DMS 273 (cell line): ENCODE measurements around the gene GRAMD2B.

Experiments used
- DNase-seq: peaks from one replicate; lab custom pipeline; 2025; ENCODE audit not compliant: unreplicated experiment; lab: John Stamatoyannopoulos, UW

GRAMD2B gene

DNA sequence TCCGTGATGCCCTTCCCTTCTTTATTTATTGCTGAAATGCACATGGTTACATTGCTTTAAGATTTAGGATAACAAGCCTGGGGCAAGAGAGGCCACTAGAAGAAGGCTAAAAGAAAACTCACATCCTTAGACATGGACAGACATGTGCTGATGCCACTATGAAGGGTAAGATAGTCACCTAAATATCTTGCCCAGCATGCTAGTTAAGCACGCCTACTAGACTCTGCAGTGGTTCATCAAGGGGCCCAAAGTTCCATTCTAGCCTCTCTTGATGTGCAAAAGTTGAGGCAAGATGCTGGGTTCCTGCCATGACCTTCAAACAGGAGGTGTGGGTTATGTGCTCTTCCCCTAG is 49.3 kb downstream of the GRAMD2B start:
- DNase-seq = no peak

- no peak for DNase-seq
These were observed 54.3 kb downstream of the GRAMD2B start for GRCh38 chr5:126477294-126478117.

- DNase-seq = no peak
These were observed 56.6 kb downstream of the GRAMD2B start for GRCh38 chr5:126479810-126480209.

GRCh38 chr5:126480824-126481223 is 57.6 kb downstream of the GRAMD2B start:
- DNase-seq = no peak

DNA sequence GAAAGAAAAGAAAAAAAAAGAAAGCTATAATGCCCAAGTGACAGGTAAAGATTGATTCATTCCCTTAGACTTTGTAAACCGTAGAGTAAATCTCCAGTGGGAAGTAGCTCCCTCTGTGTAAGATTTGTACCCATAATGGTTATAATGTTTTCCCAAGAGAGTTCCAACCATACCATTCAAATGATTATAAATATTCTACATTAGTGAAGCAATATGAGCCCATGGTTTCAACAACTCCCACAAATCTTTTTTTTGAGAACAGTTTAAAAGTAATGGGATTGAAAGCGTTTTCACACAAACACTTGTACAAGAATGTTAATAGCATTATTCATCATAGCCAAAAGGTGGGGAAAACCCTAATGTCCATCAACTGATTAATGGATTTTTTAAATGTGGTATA is 58.0 kb downstream of the GRAMD2B start:
- no peak for DNase-seq

GRCh38 chr5:126482591-126482990 is 59.4 kb downstream of the GRAMD2B start:
- DNase-seq = peak; percentile 16

GRCh38 chr5:126483156-126483555 is 59.9 kb downstream of the GRAMD2B start:
- peak; percentile 54 for DNase-seq

GRCh38 chr5:126484253-126484652 is 61.0 kb downstream of the GRAMD2B start:
- no peak for DNase-seq

- DNase-seq = no peak
These were observed 63.1 kb downstream of the GRAMD2B start for GRCh38 chr5:126486332-126486731.

GRCh38 chr5:126487596-126487995 is 64.4 kb downstream of the GRAMD2B start:
- DNase-seq = no peak

GRCh38 chr5:126488443-126489065 is 65.3 kb downstream of the GRAMD2B start:
- DNase-seq = peak; percentile 40

- DNase-seq = peak; percentile 20
These were observed 67.1 kb downstream of the GRAMD2B start for GRCh38 chr5:126490167-126490940.

- DNase-seq = peak; percentile 36
These were observed 69.7 kb downstream of the GRAMD2B start for GRCh38 chr5:126492939-126493338.

- DNase-seq = no peak
These were observed 71.2 kb downstream of the GRAMD2B start for GRCh38 chr5:126494393-126494792.

GRCh38 chr5:126497506-126497905 is 74.3 kb downstream of the GRAMD2B start:
- DNase-seq = peak; percentile 46

DNA sequence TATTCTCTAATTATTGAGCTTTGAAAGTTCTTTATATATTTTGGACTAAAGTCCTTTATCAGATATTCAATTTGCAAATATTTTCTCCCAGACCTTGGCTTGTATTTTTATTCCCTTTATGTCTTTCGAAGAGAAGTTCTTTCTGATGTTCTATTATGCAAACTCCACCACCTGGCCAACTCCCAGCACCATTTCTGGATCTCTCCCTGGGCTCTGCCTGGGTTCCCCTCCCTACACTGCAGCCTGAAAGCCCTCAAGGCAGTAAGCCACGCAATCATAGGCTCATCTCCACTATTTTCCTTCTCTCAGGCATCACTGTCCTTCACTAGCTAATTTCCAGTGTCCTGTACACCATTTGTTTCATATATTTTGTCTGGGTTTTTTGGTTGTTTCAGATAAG is 76.1 kb downstream of the GRAMD2B start:
- no peak for DNase-seq

DNA sequence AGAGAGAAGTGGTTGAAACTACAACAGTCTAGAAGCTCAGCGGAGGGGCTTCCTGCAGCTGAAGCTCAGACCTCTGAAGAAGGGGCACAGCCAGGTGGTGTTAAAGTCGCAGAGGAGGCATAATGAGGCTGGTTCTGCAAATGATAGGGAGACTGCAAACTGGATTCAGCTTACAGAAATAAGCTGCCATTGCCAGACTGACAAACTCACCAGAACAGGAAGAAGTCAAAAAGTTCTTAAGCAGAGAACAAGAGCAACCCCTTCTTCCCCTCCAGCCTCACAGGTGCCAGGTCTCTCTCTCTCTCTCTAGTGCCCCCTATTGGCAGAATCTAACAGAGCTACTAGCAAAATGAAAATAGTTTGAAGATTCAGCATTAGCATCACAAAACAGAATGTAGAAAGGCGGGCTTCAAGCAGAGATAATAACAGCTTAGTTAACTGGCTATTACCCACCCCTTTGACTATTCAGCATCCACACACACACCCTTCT is 76.7 kb downstream of the GRAMD2B start:
- DNase-seq = peak; percentile 61

- no peak for DNase-seq
These were observed 78.2 kb downstream of the GRAMD2B start for GRCh38 chr5:126501448-126501847.

DNA sequence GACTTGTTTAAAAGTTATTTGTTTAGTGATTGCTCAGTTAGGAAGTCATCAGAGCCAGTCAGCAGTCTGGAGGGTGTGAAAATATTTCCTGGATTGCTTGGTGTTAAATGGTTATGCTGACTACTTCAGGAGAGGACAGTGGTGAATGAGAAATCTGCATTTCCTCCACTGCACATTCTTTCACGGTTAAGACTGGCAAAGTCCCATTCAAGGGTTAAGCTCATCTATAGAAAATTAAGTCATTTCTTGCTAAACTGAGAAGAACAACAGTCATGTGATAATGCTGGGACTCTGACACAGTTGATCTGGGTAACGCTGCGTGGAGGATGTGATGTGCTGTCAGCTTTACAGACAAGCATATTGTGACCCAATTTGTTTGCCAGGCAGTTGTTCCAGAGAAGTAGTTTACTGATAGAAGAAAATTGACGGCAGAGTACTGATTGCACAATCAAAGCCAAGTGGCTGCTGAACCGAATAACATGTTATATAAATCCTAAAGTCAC is 80.4 kb downstream of the GRAMD2B start:
- no peak for DNase-seq

DNA sequence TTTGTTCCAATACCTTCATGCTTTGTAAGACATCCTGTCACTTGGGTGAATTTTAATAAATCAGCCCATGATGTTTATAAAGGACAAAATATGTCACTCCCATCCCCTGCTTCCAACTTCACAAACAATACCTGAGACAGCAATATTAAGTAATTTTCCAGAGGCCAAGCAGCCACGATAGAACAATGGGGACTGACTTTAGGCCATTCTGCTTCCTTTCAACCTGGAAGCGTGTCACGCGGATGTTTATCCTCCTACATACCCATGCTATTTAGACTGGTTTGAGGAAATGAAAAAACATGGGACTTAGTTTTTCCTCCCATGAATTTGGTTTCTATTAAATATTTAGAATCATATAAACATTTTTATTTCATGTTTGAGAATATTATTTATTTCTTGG is 82.9 kb downstream of the GRAMD2B start:
- DNase-seq = no peak

DNA sequence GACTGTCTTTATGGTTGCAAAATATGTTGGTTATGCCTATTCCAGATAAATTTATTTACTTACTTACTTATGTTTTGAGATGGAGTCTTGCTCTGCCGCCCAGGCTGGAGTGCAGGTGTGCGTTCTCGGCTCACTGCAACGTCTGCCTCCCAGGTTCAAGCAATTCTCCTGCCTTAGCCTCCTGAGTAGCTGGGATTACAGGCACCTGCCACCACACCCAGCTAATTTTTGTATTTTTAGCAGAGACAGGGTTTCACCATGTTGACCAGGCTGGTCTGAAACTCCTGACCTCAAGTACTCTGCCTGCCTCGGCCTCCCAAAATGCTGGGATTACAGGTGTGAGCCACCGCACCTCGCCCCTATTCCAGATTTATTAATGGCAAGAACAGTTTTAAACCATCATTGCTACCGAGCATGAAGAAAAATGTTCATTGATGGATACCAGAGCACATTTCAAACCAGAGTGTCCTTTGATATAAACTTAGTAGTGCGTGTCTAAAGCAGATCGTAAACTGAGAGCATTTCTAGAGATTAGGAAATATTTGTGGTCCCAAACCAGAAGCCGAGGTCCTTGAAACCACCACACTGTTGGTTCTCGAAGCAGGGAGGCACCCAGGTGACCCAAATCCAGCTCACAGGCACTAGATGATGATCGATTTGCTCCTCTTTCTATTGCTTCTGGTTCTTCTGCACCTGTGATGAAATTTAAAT is 85.2 kb downstream of the GRAMD2B start:
- DNase-seq = no peak
